Prostate gland (tissue), 2 donors: ENCODE data around the gene DUOX1.

Experiments
- CTCF ChIP-seq, 4 experiments: fragments of 200-600 bp in 2 of 4; fragments of 450-650 bp in 2 of 4; sonication (generic) in 2 of 4; IDR thresholded peaks; 1 replicate in 3 of 4; 2 replicates in 1 of 4; pipeline ENCODE4 v1.5.1; 2016 to 2019; ENCODE audit warnings: antibody characterized with exemption in 4 of 4, mild to moderate bottlenecking in 2 of 4, moderate library complexity in 2 of 4
- POLR2A ChIP-seq: fragments of 450-650 bp; IDR thresholded peaks from one replicate; pipeline ENCODE4 v1.6.1; 2016; ENCODE audit warnings: antibody characterized with exemption, mild to moderate bottlenecking
- POLR2AphosphoS5 ChIP-seq: sonication (generic); formaldehyde crosslinking; IDR thresholded peaks from one replicate; pipeline ENCODE4 v1.6.1; 2017; ENCODE audit warnings: antibody characterized with exemption

- TF ChIP-seq POLR2A, result no peak
- TF ChIP-seq CTCF (IDR thresholded peaks at IDR 0.05), result no peak
- TF ChIP-seq POLR2AphosphoS5, result no peak
Observed at GRCh38 chr15:45185069-45185779, 55.4 kb downstream of the DUOX1 start.
